Astrocyte (in vitro differentiated cells and primary cell): ENCODE results near the gene ACACA.

Experiments used
- EZH2 ChIP-seq: IDR thresholded peaks from 2 replicates; pipeline ENCODE4 v1.6.1; 2012; ENCODE audit warnings: mild to moderate bottlenecking, low read length, inconsistent platforms; ENCODE audit not compliant: insufficient read depth
- TF ChIP-seq, protein P1 (sequence below): IDR thresholded peaks from 2 replicates; pipeline ENCODE4 v1.5.1; 2011; ENCODE audit warnings: low read depth, mild to moderate bottlenecking, inconsistent platforms, low read length, moderate library complexity; ENCODE audit not compliant: insufficient read depth

DNA sequence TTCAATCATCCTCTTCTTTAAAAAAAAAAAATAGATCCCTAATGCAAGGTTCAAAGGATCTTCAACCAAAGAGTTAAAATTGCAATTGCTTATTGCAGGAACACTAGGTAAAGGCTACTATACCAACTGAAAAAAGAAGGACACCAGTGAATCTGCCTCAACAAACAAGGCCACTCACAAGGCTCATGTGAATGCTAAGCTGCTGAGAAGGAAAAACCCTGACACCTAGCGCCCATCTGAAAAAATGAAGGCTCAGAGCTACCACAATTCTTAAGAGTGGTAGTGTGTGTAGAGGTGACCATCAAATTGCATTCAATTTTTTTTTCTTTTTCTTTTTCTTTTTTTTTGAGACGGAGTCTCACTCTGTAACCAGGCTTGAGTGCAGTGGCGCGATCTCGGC, 232.4 kb downstream of the ACACA start:
- TF ChIP-seq, protein P1, sequence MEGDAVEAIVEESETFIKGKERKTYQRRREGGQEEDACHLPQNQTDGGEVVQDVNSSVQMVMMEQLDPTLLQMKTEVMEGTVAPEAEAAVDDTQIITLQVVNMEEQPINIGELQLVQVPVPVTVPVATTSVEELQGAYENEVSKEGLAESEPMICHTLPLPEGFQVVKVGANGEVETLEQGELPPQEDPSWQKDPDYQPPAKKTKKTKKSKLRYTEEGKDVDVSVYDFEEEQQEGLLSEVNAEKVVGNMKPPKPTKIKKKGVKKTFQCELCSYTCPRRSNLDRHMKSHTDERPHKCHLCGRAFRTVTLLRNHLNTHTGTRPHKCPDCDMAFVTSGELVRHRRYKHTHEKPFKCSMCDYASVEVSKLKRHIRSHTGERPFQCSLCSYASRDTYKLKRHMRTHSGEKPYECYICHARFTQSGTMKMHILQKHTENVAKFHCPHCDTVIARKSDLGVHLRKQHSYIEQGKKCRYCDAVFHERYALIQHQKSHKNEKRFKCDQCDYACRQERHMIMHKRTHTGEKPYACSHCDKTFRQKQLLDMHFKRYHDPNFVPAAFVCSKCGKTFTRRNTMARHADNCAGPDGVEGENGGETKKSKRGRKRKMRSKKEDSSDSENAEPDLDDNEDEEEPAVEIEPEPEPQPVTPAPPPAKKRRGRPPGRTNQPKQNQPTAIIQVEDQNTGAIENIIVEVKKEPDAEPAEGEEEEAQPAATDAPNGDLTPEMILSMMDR: peak; percentile 13
- no peak for TF ChIP-seq EZH2
